GM23248 (cell line): Measurements from ENCODE around the gene LAMA2. TPM values are rescaled to one million over a fixed set of nuclear protein-coding genes. Genes with fewer than 3 reads are reported as not detected.

Experiments
- DNase-seq: peaks from one replicate; pipeline ENCODE4 v3.0.0-alpha.2; 2015
- H2AFZ ChIP-seq: fragments of 200-600 bp; sonication (generic); 2 replicates; pipeline ENCODE4 v1.6.1; 2016; ENCODE audit warnings: antibody characterized with exemption
- H3F3A ChIP-seq: fragments of 200-600 bp; sonication (generic); 2 replicates; pipeline ENCODE4 v1.6.1; 2016; ENCODE audit warnings: mild to moderate bottlenecking, antibody characterized with exemption, mixed run types; ENCODE audit not compliant: insufficient read depth
- H3K27ac ChIP-seq: fragments of 200-600 bp; sonication (generic); 2 replicates; pipeline ENCODE4 v1.5.1; 2016; ENCODE audit warnings: mild to moderate bottlenecking
- H3K27me3 ChIP-seq: fragments of 200-600 bp; sonication (generic); replicated peaks from 2 replicates; pipeline ENCODE4 v1.6.1; 2016; ENCODE audit warnings: mild to moderate bottlenecking; ENCODE audit not compliant: insufficient read depth
- H3K36me3 ChIP-seq: fragments of 200-600 bp; sonication (generic); 2 replicates; pipeline ENCODE4 v1.6.1; 2016; ENCODE audit warnings: low read depth, mild to moderate bottlenecking
- H3K4me1 ChIP-seq: fragments of 200-600 bp; sonication (generic); 2 replicates; pipeline ENCODE4 v1.6.1; 2016; ENCODE audit warnings: mild to moderate bottlenecking; ENCODE audit not compliant: insufficient read depth
- H3K4me2 ChIP-seq: fragments of 200-600 bp; sonication (generic); one replicate; pipeline ENCODE4 v1.6.1; 2016; ENCODE audit warnings: mild to moderate bottlenecking; ENCODE audit not compliant: unreplicated experiment
- H3K4me3 ChIP-seq: fragments of 200-600 bp; sonication (generic); 2 replicates; pipeline ENCODE4 v1.5.1; 2016; ENCODE audit warnings: mild to moderate bottlenecking
- H3K79me2 ChIP-seq: fragments of 200-600 bp; sonication (generic); 2 replicates; pipeline ENCODE4 v1.6.1; 2016; ENCODE audit warnings: mild to moderate bottlenecking; ENCODE audit not compliant: insufficient read depth
- H3K9ac ChIP-seq: fragments of 200-600 bp; sonication (generic); 2 replicates; pipeline ENCODE4 v1.6.1; 2016; ENCODE audit warnings: mild to moderate bottlenecking
- H3K9me2 ChIP-seq: fragments of 200-600 bp; sonication (generic); 2 replicates; pipeline ENCODE4 v1.6.1; 2016; ENCODE audit warnings: mixed run types, mild to moderate bottlenecking, moderate library complexity; ENCODE audit not compliant: insufficient read depth
- H3K9me3 ChIP-seq: fragments of 200-600 bp; sonication (generic); one replicate; pipeline ENCODE4 v1.6.1; 2017; ENCODE audit warnings: low read depth
- H4K20me1 ChIP-seq: fragments of 200-600 bp; sonication (generic); 2 replicates; pipeline ENCODE4 v1.6.0; 2016; ENCODE audit not compliant: insufficient read depth
- EZH2 ChIP-seq: fragments of 200-600 bp; sonication (generic); IDR thresholded peaks from 2 replicates; pipeline ENCODE4 v1.6.1; 2018; ENCODE audit warnings: antibody characterized with exemption, mild to moderate bottlenecking; ENCODE audit not compliant: insufficient read depth, poor library complexity, severe bottlenecking
- EZH2phosphoT487 ChIP-seq: fragments of 200-600 bp; sonication (generic); IDR thresholded peaks from 2 replicates; pipeline ENCODE4 v1.6.1; 2018; ENCODE audit warnings: antibody characterized with exemption, moderate library complexity, mild to moderate bottlenecking, low read depth; ENCODE audit not compliant: insufficient read depth
- WGBS, 2 experiments: methylation state at CpG; one replicate each; pipeline ENCODE4 v1.1.6; 2015 to 2017; ENCODE audit warnings: low lambda C conversion rate in 2 of 2, low coverage in 1 of 2; ENCODE audit errors: missing lambda C conversion rate in 2 of 2; 5-methylcytosine and 5-hydroxymethylcytosine counted together
- in situ Hi-C: fragments of 300-500 bp; cut with MboI; formaldehyde crosslinking; loops from 2 replicates; pipeline ENCODE4 v1.15.0; 2020
- polyA plus RNA-seq: library from polyadenylated mRNA; unstranded; fragments of >200 nt; fragmentation: Nextera tagmentation; extraction: Ambion mirVana; gene quantifications from 2 replicates; pipeline ENCODE4 v1.2.1, GENCODE V29; 2016
- total RNA-seq: library from RNA; depleted of rRNA; stranded (reverse); fragments of >200 nt; shearing (Covaris generic); gene quantifications from 2 replicates; pipeline ENCODE4 v1.2.3, GENCODE V29; 2014

LAMA2 gene
- total and polyA plus RNA-seq, 2 experiments from 2014 or later, result 8.3 to 31.1 TPM

- Histone ChIP-seq H3F3A (peaks cover 55% of the 10 kb centered on the region), H3K9me2 (no peaks in the 10 kb centered on the region), H3K27me3 (no peaks in the 10 kb centered on the region), H3K4me3 (peak overlapping the region; percentile 56), H3K79me2 (no peaks in the 10 kb centered on the region), H3K4me2 (peak overlapping the region; percentile 63), H3K27ac (peak overlapping the region; percentile 40), H3K4me1 (peaks cover 52% of the 10 kb centered on the region), H2AFZ (peak overlapping the region; percentile 59), H3K9ac (0 out of 2 replicates have a peak overlapping the region, but pooled peaks have one; percentile 15), H3K9me3 (no peaks in the 10 kb centered on the region), H4K20me1 (no peaks in the 10 kb centered on the region), H3K36me3 (no peaks in the 10 kb centered on the region)
- WGBS, 2 experiments, result 0 to 1% methylated on average over 2 of the region's 2 CpGs
- TF ChIP-seq EZH2 (no peak), EZH2phosphoT487 (no peak)
- in situ Hi-C loops, result loop anchor here (10.0 kb wide), 1 partner anchor 526 kb away; no protein-coding TSS in a partner anchor
- peak; percentile 68 for DNase-seq
These were observed 615.6 kb downstream of the LAMA2 start for GRCh38 chr6:129498541-129498940.

GRCh38 chr6:129498950-129499842 is 616.3 kb downstream of the LAMA2 start:
- peak; percentile 72 for DNase-seq
- 3 to 4% methylated on average over 8 of the region's 8 CpGs for WGBS, 2 experiments
- in situ Hi-C loops, result loop anchor here (10.0 kb wide), 1 partner anchor 526 kb away; no protein-coding TSS in a partner anchor
- H3K27ac ChIP-seq, result peak overlapping the region; percentile 40
- TF ChIP-seq EZH2 (no peak), EZH2phosphoT487 (no peak)
- H3K27me3 ChIP-seq, result no peaks in the 10 kb centered on the region
- H3K4me2 ChIP-seq, result peak overlapping the region; percentile 63
- H3K79me2 ChIP-seq, result no peaks in the 10 kb centered on the region
- H4K20me1 ChIP-seq, result no peaks in the 10 kb centered on the region
- H3K9me3 ChIP-seq, result no peaks in the 10 kb centered on the region
- no peaks in the 10 kb centered on the region for H3K9me2 ChIP-seq
- 0 out of 2 replicates have a peak overlapping the region, but pooled peaks have one; percentile 12 for H3K9ac ChIP-seq
- peaks cover 48% of the 10 kb centered on the region for H3F3A ChIP-seq
- no peaks in the 10 kb centered on the region for H3K36me3 ChIP-seq
- peak overlapping the region; percentile 59 for H2AFZ ChIP-seq
- peak overlapping the region; percentile 56 for H3K4me3 ChIP-seq
- peaks cover 46% of the 10 kb centered on the region for H3K4me1 ChIP-seq

DNA sequence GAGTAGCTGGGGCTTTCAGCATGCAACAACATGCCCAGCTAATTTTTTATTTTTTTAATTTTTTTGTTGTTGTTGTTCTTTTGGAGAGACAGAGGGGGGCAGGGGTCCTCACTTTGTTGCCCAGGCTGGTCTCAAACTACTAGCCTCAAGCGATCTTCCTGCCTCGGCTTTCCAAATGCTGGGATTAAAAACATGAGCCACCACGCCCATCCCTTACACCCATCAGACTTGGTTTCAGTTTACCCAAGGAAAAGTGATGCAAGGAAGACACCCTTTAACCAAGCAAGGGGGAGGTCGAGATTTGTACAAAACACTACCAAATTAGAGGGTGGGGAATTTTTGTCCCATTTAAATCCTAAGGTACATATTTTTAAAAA is 616.9 kb downstream of the LAMA2 start:
- no peak overlapping the region for H2AFZ ChIP-seq
- H3K9me3 ChIP-seq, result no peaks in the 10 kb centered on the region
- H3K4me2 ChIP-seq, result no peak overlapping the region
- DNase-seq, result no peak
- H3K79me2 ChIP-seq, result no peaks in the 10 kb centered on the region
- 89 to 98% methylated on average over 4 of the region's 4 CpGs for WGBS, 2 experiments
- in situ Hi-C loops, result loop anchor here (10.0 kb wide), 1 partner anchor 525 kb away; no protein-coding TSS in a partner anchor
- no peak overlapping the region for H3K27ac ChIP-seq
- peaks cover 40% of the 10 kb centered on the region for H3K4me1 ChIP-seq
- H4K20me1 ChIP-seq, result no peaks in the 10 kb centered on the region
- no peaks in the 10 kb centered on the region for H3K36me3 ChIP-seq
- H3K27me3 ChIP-seq, result no peaks in the 10 kb centered on the region
- H3F3A ChIP-seq, result peaks cover 42% of the 10 kb centered on the region
- H3K9me2 ChIP-seq, result no peaks in the 10 kb centered on the region
- H3K4me3 ChIP-seq, result no peak overlapping the region
- no peak for TF ChIP-seq EZH2phosphoT487
- TF ChIP-seq EZH2, result no peak
- H3K9ac ChIP-seq, result no peak overlapping the region

DNA sequence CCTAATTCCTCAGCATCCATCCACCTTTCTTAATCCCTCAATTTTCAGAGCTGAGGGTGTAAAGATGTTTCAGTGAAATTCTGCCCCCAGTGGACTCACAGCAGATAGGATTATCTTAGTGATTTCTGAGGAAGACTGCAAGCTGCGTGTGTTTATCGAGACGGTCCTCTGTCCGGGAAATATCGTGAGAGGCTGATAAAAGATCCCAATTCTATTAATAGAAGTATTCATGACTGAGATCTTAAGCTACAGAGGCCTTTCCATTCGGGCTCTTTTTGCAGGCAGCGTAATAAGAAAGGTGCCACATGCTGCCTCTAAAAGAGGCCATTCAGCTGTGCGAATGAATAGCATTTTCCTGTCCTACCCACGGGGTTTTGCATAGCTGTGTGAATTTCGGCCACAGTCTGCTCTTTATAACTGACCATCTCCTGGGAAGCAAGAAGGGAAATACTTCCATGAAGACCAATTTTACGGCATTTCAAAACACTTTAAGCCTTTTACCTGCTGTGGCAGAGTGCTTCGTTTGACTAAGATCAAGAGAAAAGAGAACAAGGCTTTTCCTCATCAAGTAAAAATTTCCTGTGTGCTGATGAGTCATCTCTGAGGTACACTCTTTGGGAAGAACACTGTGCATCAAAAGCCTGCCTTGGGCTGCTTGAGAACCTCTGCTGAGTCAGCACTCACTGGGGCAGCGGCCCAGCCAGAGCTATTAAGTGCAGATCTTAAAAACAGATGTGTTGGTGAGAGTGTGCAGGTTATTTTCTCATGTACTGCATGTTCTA is 618.2 kb downstream of the LAMA2 start:
- 71% methylated on average over 13 of the region's 13 CpGs for WGBS, 2 experiments
- H3F3A ChIP-seq, result peaks cover 42% of the 10 kb centered on the region
- peak; percentile 97 for DNase-seq
- H3K36me3 ChIP-seq, result no peaks in the 10 kb centered on the region
- no peak overlapping the region for H3K9ac ChIP-seq
- no peaks in the 10 kb centered on the region for H3K27me3 ChIP-seq
- H3K4me1 ChIP-seq, result peaks cover 40% of the 10 kb centered on the region
- TF ChIP-seq EZH2 (no peak), EZH2phosphoT487 (no peak)
- no peak overlapping the region for H2AFZ ChIP-seq
- H3K4me2 ChIP-seq, result no peak overlapping the region
- no peaks in the 10 kb centered on the region for H3K79me2 ChIP-seq
- H3K27ac ChIP-seq, result peak overlapping the region; percentile 37
- no peaks in the 10 kb centered on the region for H3K9me3 ChIP-seq
- in situ Hi-C loops, result no loop called here
- no peak overlapping the region for H3K4me3 ChIP-seq
- no peaks in the 10 kb centered on the region for H3K9me2 ChIP-seq
- no peaks in the 10 kb centered on the region for H4K20me1 ChIP-seq
